Measurements from ENCODE around the gene RICTOR. TPM values are rescaled to one million over a fixed set of nuclear protein-coding genes. Genes with fewer than 3 reads are reported as not detected.

Gene RICTOR
- total RNA-seq, 2 donors from 2014 or later: 84.8 to 88.8 TPM

GRCh38 chr5:38888041-38888440 is 186.2 kb downstream of the RICTOR start:
- peaks cover 61% of the 10 kb centered on the region for H3K27me3 Mint-ChIP-seq
- H3K4me1 Mint-ChIP-seq: no peaks in the 10 kb centered on the region
- no peak overlapping the region for H3K4me3 Mint-ChIP-seq
- H3K27ac Mint-ChIP-seq: no peak overlapping the region
- no peaks in the 10 kb centered on the region for H3K9me3 ChIP-seq (ENCODE audit: control insufficient read depth, low read length, poor library complexity, severe bottlenecking)
- no peak for DNase-seq
- no peak for ATAC-seq
- H3K36me3 Mint-ChIP-seq (ENCODE audit: low read depth): no peaks in the 10 kb centered on the region

Other genes starting within 250 kb of the RICTOR start
- gene OSMR, start 228.4 kb downstream of the RICTOR start, total RNA-seq: not detected
- 100 to 1,000 TPM; 499 to 517 TPM for gene FYB1, start 145.2 kb upstream of the RICTOR start, total RNA-seq